ENCODE data around the gene ZNF205. TPM values are rescaled to one million over a fixed set of nuclear protein-coding genes. Genes with fewer than 3 reads are reported as not detected.

Gene ZNF205
- total and polyA plus RNA-seq, 2 of the 13 experiments (the other 11 are each of a cell fraction or from before 2014, with no cell fraction given), result 5.8 to 10.2 TPM

DNA sequence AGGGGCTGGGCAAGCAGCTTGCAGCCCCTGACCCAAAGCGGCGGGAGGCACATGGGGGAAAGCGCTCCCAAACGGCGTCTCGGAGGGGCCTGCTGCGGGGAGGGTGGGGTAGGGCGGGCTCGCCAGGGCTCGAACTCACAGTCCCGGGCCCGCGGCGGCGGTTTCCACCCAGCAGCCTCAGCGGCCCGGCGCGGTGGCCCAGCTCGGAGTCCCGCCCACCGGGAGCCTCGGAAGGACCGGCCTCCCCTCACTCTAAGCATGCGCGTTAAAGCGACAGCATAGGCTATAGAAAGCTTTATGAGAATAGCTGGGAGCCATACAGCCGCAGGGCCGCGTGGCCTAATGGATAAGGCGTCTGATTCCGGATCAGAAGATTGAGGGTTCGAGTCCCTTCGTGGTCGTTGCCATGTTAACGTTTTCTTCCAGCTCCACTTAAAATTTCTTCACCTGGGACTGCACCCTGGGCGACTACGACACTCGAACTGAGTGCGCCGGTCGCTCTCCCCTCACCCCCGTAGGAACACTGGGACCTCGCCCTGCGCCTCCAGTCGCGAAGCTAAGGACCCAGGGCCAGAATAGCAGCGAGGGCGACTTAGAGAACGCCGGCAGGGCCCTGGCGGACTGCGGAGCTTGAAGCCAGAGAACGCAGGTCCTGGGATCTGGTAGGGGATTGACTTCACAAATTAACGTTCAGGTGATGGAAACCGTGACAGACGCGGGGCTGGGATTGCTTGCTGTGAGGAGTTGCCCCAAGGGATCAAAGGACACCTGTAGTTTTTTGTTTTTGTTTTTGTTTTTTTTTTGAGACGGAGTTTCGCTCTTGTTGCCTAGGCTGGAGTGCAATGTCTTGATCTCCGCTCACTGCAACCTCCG, 38.2 kb downstream of the ZNF205 start (continued):
- TF ChIP-seq, protein P1, sequence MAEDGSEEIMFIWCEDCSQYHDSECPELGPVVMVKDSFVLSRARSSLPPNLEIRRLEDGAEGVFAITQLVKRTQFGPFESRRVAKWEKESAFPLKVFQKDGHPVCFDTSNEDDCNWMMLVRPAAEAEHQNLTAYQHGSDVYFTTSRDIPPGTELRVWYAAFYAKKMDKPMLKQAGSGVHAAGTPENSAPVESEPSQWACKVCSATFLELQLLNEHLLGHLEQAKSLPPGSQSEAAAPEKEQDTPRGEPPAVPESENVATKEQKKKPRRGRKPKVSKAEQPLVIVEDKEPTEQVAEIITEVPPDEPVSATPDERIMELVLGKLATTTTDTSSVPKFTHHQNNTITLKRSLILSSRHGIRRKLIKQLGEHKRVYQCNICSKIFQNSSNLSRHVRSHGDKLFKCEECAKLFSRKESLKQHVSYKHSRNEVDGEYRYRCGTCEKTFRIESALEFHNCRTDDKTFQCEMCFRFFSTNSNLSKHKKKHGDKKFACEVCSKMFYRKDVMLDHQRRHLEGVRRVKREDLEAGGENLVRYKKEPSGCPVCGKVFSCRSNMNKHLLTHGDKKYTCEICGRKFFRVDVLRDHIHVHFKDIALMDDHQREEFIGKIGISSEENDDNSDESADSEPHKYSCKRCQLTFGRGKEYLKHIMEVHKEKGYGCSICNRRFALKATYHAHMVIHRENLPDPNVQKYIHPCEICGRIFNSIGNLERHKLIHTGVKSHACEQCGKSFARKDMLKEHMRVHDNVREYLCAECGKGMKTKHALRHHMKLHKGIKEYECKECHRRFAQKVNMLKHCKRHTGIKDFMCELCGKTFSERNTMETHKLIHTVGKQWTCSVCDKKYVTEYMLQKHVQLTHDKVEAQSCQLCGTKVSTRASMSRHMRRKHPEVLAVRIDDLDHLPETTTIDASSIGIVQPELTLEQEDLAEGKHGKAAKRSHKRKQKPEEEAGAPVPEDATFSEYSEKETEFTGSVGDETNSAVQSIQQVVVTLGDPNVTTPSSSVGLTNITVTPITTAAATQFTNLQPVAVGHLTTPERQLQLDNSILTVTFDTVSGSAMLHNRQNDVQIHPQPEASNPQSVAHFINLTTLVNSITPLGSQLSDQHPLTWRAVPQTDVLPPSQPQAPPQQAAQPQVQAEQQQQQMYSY (CRISPR knock-in tag; IDR thresholded peaks at IDR 0.05), result peak; percentile 51; the same call in 1 of the 2 replicates
- TF ChIP-seq ETV6 (CRISPR knock-in tag; conservative IDR thresholded peaks at IDR 0.05) (no peak), ZNF383 (CRISPR knock-in tag; IDR thresholded peaks at IDR 0.05; ENCODE audit: borderline replicate concordance) (0 out of 2 replicates have a peak, but pooled peaks have one; percentile 36), ZNF607 (CRISPR knock-in tag; IDR thresholded peaks at IDR 0.05; ENCODE audit: borderline replicate concordance) (peak; percentile 71; the same call in 1 of the 2 replicates), ELF4 (CRISPR knock-in tag; IDR thresholded peaks at IDR 0.05; ENCODE audit: borderline replicate concordance) (no peak), TEF (CRISPR knock-in tag; IDR thresholded peaks at IDR 0.05) (0 out of 2 replicates have a peak, but pooled peaks have one; percentile 18), ZBTB7A (CRISPR knock-in tag; IDR thresholded peaks at IDR 0.05) (peak; percentile 55; the same call in 1 of the 2 replicates), ZNF577 (CRISPR knock-in tag; IDR thresholded peaks at IDR 0.05; ENCODE audit: borderline replicate concordance, low read depth) (no peak), E2F1 (CRISPR knock-in tag; IDR thresholded peaks at IDR 0.05) (peak; percentile 54; the same call in 1 of the 2 replicates), THAP9 (CRISPR knock-in tag; IDR thresholded peaks at IDR 0.05; ENCODE audit: borderline replicate concordance) (peak; percentile 60), ARID3A (IDR thresholded peaks at IDR 0.05; ENCODE audit: low read depth, low read length) (peak; percentile 55; the same call in 1 of the 2 replicates), MYC (CRISPR knock-in tag; IDR thresholded peaks at IDR 0.05; ENCODE audit: borderline replicate concordance) (peak; percentile 82)
- TF ChIP-seq, protein P2, sequence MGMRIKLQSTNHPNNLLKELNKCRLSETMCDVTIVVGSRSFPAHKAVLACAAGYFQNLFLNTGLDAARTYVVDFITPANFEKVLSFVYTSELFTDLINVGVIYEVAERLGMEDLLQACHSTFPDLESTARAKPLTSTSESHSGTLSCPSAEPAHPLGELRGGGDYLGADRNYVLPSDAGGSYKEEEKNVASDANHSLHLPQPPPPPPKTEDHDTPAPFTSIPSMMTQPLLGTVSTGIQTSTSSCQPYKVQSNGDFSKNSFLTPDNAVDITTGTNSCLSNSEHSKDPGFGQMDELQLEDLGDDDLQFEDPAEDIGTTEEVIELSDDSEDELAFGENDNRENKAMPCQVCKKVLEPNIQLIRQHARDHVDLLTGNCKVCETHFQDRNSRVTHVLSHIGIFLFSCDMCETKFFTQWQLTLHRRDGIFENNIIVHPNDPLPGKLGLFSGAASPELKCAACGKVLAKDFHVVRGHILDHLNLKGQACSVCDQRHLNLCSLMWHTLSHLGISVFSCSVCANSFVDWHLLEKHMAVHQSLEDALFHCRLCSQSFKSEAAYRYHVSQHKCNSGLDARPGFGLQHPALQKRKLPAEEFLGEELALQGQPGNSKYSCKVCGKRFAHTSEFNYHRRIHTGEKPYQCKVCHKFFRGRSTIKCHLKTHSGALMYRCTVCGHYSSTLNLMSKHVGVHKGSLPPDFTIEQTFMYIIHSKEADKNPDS (CRISPR knock-in tag; IDR thresholded peaks at IDR 0.05), result 0 out of 2 replicates have a peak, but pooled peaks have one; percentile 65

All from HepG2 (cell line).